ENCODE data around the gene OR13J1. TPM values are rescaled to one million over a fixed set of nuclear protein-coding genes. Genes with fewer than 3 reads are reported as not detected.

Gene OR13J1
- polyA plus RNA-seq, 3 donors: not detected

GRCh38 chr9:35842795-35843194 is 27.4 kb downstream of the OR13J1 start:
- WGBS, 3 donors: 76 to 83% (median 77%) methylated on average over 3 of the region's 3 CpGs
- no peak overlapping the region for H3K27ac ChIP-seq (ENCODE audit: low read depth, low read length)

GRCh38 chr9:35842020-35842745 is 28.0 kb downstream of the OR13J1 start:
- 88 to 91% (median 90%) methylated on average over 17 of the region's 17 CpGs for WGBS, 3 donors

GRCh38 chr9:35841645-35841900 is 28.6 kb downstream of the OR13J1 start:
- WGBS, 3 donors: 70 to 94% (median 75%) methylated on average over 5 of the region's 5 CpGs

More at GRCh38 chr9:35842020-35842745, 28.0 kb downstream of the OR13J1 start:
- no peak overlapping the region for H3K27ac ChIP-seq (ENCODE audit: low read depth, low read length)

GRCh38 chr9:35840881-35841644 is 29.1 kb downstream of the OR13J1 start:
- H3K27ac ChIP-seq (ENCODE audit: low read depth, low read length): no peak overlapping the region
- WGBS, 3 donors: 91 to 96% (median 93%) methylated on average over 14 to 15 of the region's 15 CpGs

More at GRCh38 chr9:35841645-35841900, 28.6 kb downstream of the OR13J1 start:
- H3K27ac ChIP-seq (ENCODE audit: low read depth, low read length): no peak overlapping the region

GRCh38 chr9:35839926-35840325 is 30.3 kb downstream of the OR13J1 start:
- whole genome bisulfite sequencing, 3 donors: 88 to 93% (median 88%) methylated on average over 5 of the region's 5 CpGs
- no peak overlapping the region for H3K27ac ChIP-seq (ENCODE audit: low read depth, low read length)

- WGBS, 3 donors: 97 to 99% (median 99%) methylated on average over 5 of the region's 5 CpGs
- no peak overlapping the region for H3K27ac ChIP-seq (ENCODE audit: low read depth, low read length)
Measured at GRCh38 chr9:35836595-35836994, 33.6 kb downstream of the OR13J1 start.

- 52 to 74% (median 60%) methylated on average over 2 of the region's 2 CpGs for WGBS, 3 donors
- H3K27ac ChIP-seq (ENCODE audit: low read depth, low read length): no peak overlapping the region
Measured at GRCh38 chr9:35835766-35836165, 34.4 kb downstream of the OR13J1 start.

GRCh38 chr9:35835216-35835632 is 35.0 kb downstream of the OR13J1 start:
- H3K27ac ChIP-seq (ENCODE audit: low read depth, low read length): no peak overlapping the region
- 77 to 93% (median 90%) methylated on average over 3 of the region's 3 CpGs for WGBS, 3 donors

GRCh38 chr9:35834260-35835215 is 35.7 kb downstream of the OR13J1 start:
- 77 to 81% (median 78%) methylated on average over 14 of the region's 14 CpGs for WGBS, 3 donors
- H3K27ac ChIP-seq (ENCODE audit: low read depth, low read length): no peak overlapping the region

- WGBS, 3 donors: 57 to 81% (median 77%) methylated on average over 5 of the region's 5 CpGs
- no peak overlapping the region for H3K27ac ChIP-seq (ENCODE audit: low read depth, low read length)
Measured at GRCh38 chr9:35832814-35833213, 37.4 kb downstream of the OR13J1 start.

GRCh38 chr9:35831040-35831439 is 39.2 kb downstream of the OR13J1 start:
- no peak overlapping the region for H3K27ac ChIP-seq (ENCODE audit: low read depth, low read length)

GRCh38 chr9:35829764-35830096 is 40.5 kb downstream of the OR13J1 start:
- WGBS, 3 donors: 27 to 67% (median 51%) methylated on average over 2 of the region's 2 CpGs
- no peak overlapping the region for H3K27ac ChIP-seq (ENCODE audit: low read depth, low read length)

More at GRCh38 chr9:35831040-35831439, 39.2 kb downstream of the OR13J1 start:
- 83 to 85% (median 83%) methylated on average over 4 of the region's 4 CpGs for WGBS, 3 donors

- no peak within 1 kb of the TSS for H3K27ac ChIP-seq (ENCODE audit: low read depth, low read length)
- WGBS, 3 donors: 0 to 2% (median 1%) methylated on average over 20 to 53 of the region's 53 CpGs
Measured at GRCh38 chr9:35829084-35829763, 41.0 kb downstream of the OR13J1 start, which contains the start of gene TMEM8B. Gene TMEM8B (plus strand): TSS chr9:35829228. CDS start chr9:35829448, 220 bp downstream.

- 1 to 2% (median 2%) methylated on average over 21 of the region's 21 CpGs for WGBS, 3 donors
- H3K27ac ChIP-seq (ENCODE audit: low read depth, low read length): no peak within 1 kb of the TSS
Measured at GRCh38 chr9:35828716-35829083, 41.5 kb downstream of the OR13J1 start, which contains the start of gene FAM221B. Gene FAM221B (minus strand): TSS chr9:35828732. CDS start chr9:35826161, 2,571 bp downstream.

GRCh38 chr9:35827486-35827885 is 42.7 kb downstream of the OR13J1 start:
- H3K27ac ChIP-seq (ENCODE audit: low read depth, low read length): no peak overlapping the region
- 86 to 88% (median 87%) methylated on average over 3 of the region's 3 CpGs for WGBS, 3 donors

GRCh38 chr9:35826071-35826701 is 44.0 kb downstream of the OR13J1 start:
- 22 to 37% (median 26%) methylated on average over 4 of the region's 4 CpGs for WGBS, 3 donors
- no peak overlapping the region for H3K27ac ChIP-seq (ENCODE audit: low read depth, low read length)

- H3K27ac ChIP-seq (ENCODE audit: low read depth, low read length): no peak overlapping the region
Measured at GRCh38 chr9:35822926-35823325, 47.3 kb downstream of the OR13J1 start.

GRCh38 chr9:35820076-35820475 is 50.1 kb downstream of the OR13J1 start:
- no peak overlapping the region for H3K27ac ChIP-seq (ENCODE audit: low read depth, low read length)
